OCI-LY7 (cell line): Measurements from ENCODE around the gene MCM6.

Experiments
- EZH2phosphoT487 ChIP-seq: fragments of 200-600 bp; sonication (generic); IDR thresholded peaks from 2 replicates; pipeline ENCODE4 v1.6.1; 2018; ENCODE audit warnings: low read depth, borderline replicate concordance, mild to moderate bottlenecking, mixed run types, antibody characterized with exemption, low read length, moderate library complexity, mixed read lengths
- TF ChIP-seq, protein P1 (sequence below): fragments of 200-600 bp; sonication (generic); conservative IDR thresholded peaks from 2 replicates; pipeline ENCODE4 v1.5.1; 2014; ENCODE audit warnings: mild to moderate bottlenecking, antibody characterized with exemption, low read length, moderate library complexity, mixed read lengths

DNA sequence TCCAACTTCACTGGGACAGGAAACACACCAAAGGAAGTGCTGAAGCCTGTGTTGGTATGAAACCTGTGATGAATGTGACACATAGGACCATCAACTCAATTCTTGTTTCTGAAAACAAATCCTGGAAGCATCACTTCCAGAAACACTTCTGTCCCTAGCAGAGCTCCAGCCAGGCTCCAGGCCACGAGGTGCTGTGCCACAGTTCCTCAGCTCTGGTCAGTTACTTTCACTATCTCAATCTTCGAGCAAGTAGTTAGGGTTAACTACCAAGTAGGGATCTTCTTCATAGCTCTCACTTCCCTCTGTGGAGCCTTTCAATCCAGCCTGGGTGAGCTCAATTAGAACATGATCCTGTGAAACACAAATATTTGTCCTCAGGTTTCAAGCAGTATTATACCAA is 35.6 kb downstream of the MCM6 start:
- TF ChIP-seq, protein P1, sequence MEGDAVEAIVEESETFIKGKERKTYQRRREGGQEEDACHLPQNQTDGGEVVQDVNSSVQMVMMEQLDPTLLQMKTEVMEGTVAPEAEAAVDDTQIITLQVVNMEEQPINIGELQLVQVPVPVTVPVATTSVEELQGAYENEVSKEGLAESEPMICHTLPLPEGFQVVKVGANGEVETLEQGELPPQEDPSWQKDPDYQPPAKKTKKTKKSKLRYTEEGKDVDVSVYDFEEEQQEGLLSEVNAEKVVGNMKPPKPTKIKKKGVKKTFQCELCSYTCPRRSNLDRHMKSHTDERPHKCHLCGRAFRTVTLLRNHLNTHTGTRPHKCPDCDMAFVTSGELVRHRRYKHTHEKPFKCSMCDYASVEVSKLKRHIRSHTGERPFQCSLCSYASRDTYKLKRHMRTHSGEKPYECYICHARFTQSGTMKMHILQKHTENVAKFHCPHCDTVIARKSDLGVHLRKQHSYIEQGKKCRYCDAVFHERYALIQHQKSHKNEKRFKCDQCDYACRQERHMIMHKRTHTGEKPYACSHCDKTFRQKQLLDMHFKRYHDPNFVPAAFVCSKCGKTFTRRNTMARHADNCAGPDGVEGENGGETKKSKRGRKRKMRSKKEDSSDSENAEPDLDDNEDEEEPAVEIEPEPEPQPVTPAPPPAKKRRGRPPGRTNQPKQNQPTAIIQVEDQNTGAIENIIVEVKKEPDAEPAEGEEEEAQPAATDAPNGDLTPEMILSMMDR, result no peak
- TF ChIP-seq EZH2phosphoT487, result no peak
